Left lung (tissue), 10 donors: ENCODE results near the gene GGT5. TPM values are rescaled to one million over a fixed set of nuclear protein-coding genes. Genes with fewer than 3 reads are reported as not detected.

ENCODE experiments used
- ATAC-seq: fragments of 200-7000 bp; cut with Tn5 transposase; one replicate; pipeline ENCODE4 v1.9.1; 2020; ENCODE audit warnings: moderate library complexity
- DNase-seq, 4 donors: peaks; one replicate each; pipeline ENCODE4 v3.0.0-alpha.2; 2013 to 2020
- H3K27ac ChIP-seq, 2 donors: fragments of 200-600 bp; sonication (generic) in 1 of 2; one replicate each; pipeline versions ENCODE4 v1.5.0 to v1.8.0; 2020 to 2021
- H3K27me3 ChIP-seq, 2 donors: fragments of 200-600 bp; sonication (generic) in 1 of 2; one replicate each; pipeline versions ENCODE4 v1.5.0 to v1.8.0; 2020 to 2021
- H3K36me3 ChIP-seq, 2 donors: fragments of 200-600 bp; sonication (generic) in 1 of 2; one replicate each; pipeline versions ENCODE4 v1.5.0 to v1.8.0; 2020 to 2021
- H3K4me1 ChIP-seq, 2 donors: fragments of 200-600 bp; one replicate each; pipeline ENCODE4 v1.8.0; 2021
- H3K4me3 ChIP-seq, 2 donors: fragments of 200-600 bp; sonication (generic) in 1 of 2; one replicate each; pipeline versions ENCODE4 v1.5.0 to v1.8.0; 2020 to 2021; ENCODE audit warnings: mild to moderate bottlenecking in 1 of 2
- H3K9me3 ChIP-seq, 2 donors: fragments of 200-600 bp; sonication (generic) in 1 of 2; one replicate each; pipeline versions ENCODE4 v1.5.0 to v1.8.0; 2020 to 2021
- intact Hi-C, 2 donors: fragments of 100-400 bp; cut with DNase I; formaldehyde crosslinking; loops; one replicate each; pipeline versions ENCODE4 v1.11.2 to v1.14.2; 2022
- polyA plus RNA-seq, 6 donors: library from polyadenylated mRNA; unstranded; fragments of 120-200 nt; gene quantifications; one replicate each; pipeline ENCODE4 v1.2.1, GENCODE V29; 2013; ENCODE audit not compliant: insufficient read length in 6 of 6
- total RNA-seq, 2 donors: library from RNA; stranded (reverse); fragmentation: NEBNext Ultra II Directional; extraction: Animal tissue kit (Norgen Biotek cat#: 25700); gene quantifications; one replicate each; pipeline ENCODE4 v1.2.1, GENCODE V29; 2021
- TF ChIP-seq, protein P1 (sequence below), 2 donors: fragments of 200-600 bp; sonication (generic) in 1 of 2; IDR thresholded peaks; one replicate each; pipeline versions ENCODE4 v1.5.0 to v1.8.0; 2021; ENCODE audit warnings: antibody characterized with exemption in 2 of 2
- donor health status: DM: no; HTN: yes; CAD: no.
- donor health status: DM: no; HTN: no; CAD: no.

The GGT5 gene
- total and polyA plus RNA-seq, 8 donors: 10.6 to 25.6 (median 13.5) TPM

DNA sequence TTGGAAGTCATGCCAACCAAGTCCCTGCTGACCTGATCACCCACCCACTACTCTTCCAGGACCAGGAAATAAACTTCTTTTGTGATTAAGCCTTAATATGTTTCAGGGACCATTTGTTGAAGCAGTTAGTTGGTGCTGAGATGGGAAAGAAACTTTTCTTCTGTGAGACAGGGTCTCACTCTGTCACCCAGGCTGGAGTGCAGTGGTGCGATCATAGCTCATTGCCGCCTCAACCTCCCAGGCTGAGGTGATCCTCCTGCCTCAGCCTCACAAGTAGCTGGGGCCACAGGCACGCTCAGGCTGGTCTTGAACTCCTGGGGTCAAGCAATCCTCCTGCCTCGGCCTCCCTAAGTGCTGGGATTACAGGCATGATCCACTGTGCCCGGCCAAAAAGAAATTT is 53.0 kb downstream of the GGT5 start:
- no peak for ATAC-seq
- no peak overlapping the region for H3K4me3 ChIP-seq
- TF ChIP-seq, protein P1, sequence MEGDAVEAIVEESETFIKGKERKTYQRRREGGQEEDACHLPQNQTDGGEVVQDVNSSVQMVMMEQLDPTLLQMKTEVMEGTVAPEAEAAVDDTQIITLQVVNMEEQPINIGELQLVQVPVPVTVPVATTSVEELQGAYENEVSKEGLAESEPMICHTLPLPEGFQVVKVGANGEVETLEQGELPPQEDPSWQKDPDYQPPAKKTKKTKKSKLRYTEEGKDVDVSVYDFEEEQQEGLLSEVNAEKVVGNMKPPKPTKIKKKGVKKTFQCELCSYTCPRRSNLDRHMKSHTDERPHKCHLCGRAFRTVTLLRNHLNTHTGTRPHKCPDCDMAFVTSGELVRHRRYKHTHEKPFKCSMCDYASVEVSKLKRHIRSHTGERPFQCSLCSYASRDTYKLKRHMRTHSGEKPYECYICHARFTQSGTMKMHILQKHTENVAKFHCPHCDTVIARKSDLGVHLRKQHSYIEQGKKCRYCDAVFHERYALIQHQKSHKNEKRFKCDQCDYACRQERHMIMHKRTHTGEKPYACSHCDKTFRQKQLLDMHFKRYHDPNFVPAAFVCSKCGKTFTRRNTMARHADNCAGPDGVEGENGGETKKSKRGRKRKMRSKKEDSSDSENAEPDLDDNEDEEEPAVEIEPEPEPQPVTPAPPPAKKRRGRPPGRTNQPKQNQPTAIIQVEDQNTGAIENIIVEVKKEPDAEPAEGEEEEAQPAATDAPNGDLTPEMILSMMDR (IDR thresholded peaks at IDR 0.05): no peak
- H3K9me3 ChIP-seq: no peaks in the 10 kb centered on the region
- no peaks in the 10 kb centered on the region for H3K27me3 ChIP-seq
- H3K36me3 ChIP-seq: peaks cover 0 to 6% of the 10 kb centered on the region in 2 donors
- H3K27ac ChIP-seq: no peak overlapping the region
- intact Hi-C loops: no loop called here
- DNase-seq: no peak
- peaks cover 9 to 28% of the 10 kb centered on the region in 2 donors for H3K4me1 ChIP-seq

DNA sequence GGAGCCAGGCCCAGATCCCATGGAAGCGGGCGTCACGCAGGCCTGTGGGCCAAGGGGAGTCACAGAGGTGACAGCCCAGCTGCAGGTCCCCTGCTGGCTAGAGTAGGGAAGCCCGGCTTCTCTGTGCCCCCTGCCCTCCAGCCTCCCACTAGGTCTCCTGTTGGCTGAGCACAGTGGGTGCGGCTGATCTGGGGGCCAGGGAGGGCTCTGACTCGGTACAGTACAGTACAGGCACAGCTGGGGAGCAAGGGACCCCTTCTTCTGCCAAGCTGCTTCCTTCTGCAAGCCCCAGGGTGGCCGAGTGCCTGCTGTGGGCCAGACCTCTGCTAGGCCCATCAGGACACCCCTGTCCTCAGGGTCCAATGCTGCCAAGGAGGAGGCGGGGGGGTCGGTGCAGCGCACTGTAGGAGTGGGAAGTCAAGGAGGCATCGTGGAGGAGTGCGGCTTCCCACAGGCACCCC is 53.5 kb downstream of the GGT5 start:
- no peaks in the 10 kb centered on the region for H3K27me3 ChIP-seq
- H3K9me3 ChIP-seq: no peaks in the 10 kb centered on the region
- TF ChIP-seq, protein P1 (IDR thresholded peaks at IDR 0.05): no peak
- H3K4me1 ChIP-seq: peaks cover 9 to 28% of the 10 kb centered on the region in 2 donors
- ATAC-seq (no peak), DNase-seq (peak in 1 of 4 donors; percentile 27)
- peaks cover 0 to 7% of the 10 kb centered on the region in 2 donors for H3K36me3 ChIP-seq
- no peak overlapping the region for H3K27ac ChIP-seq
- H3K4me3 ChIP-seq: no peak overlapping the region
- intact Hi-C loops: no loop called here

DNA sequence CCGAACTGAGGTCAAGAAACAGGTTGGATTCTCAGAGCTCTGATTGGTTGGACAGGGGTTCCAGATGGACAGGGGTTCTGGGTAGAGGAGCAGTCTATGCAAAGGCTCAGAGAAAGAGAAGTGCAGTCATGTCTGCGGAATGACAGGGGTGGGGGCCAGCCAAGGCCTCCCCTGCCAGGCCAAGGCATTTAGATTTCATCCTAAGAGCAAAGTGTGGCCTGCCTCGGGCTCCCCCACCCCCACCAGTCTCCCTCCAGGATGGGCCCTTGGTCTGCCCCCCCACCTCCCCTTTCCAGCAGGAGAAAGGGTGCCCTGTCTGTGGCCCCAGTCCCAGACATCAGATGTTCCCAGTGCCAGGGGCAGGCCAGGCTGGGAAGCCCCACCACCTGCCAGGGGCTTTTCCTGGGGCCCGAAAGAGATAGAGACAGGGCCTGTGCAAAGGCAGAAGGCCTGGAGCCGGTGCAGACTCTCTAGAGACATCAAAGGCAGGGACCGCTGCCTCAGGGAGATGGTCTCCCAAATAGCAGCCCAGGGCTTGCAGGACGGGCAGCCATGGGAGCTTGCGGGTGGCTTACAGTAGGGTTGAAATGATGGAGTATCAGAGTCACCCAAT is 54.2 kb downstream of the GGT5 start:
- H3K27me3 ChIP-seq: no peaks in the 10 kb centered on the region
- H3K4me3 ChIP-seq: no peak overlapping the region
- peaks cover 0 to 14% of the 10 kb centered on the region in 2 donors for H3K36me3 ChIP-seq
- no peak overlapping the region for H3K27ac ChIP-seq
- TF ChIP-seq, protein P1 (IDR thresholded peaks at IDR 0.05): no peak
- DNase-seq: no peak
- no peaks in the 10 kb centered on the region for H3K9me3 ChIP-seq
- ATAC-seq: no peak
- intact Hi-C loops: no loop called here
- H3K4me1 ChIP-seq: peaks cover 9 to 26% of the 10 kb centered on the region in 2 donors

DNA sequence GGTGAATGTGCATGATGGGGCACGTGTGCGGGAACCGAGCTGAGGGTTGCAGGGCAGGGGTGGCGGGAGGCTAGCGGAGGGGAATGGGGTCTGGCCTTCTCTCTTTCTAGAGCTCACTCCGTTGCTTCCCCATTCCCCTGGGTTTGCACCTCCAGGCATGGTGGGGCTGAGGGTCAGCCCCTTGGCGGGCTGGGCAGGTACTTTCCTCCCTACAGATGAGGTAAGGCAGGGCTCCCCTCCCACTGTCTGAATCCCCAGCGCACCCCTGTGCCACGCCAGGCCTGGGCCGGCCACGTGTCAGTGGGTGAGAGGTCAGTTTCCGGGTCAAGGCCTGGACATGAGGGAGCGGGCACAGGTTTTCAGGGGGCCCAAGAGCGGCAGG is 54.7 kb downstream of the GGT5 start:
- intact Hi-C loops: no loop called here
- ATAC-seq (no peak), DNase-seq (peak in 1 of 4 donors; percentile 30)
- Histone ChIP-seq H3K27ac (peak overlapping the region; percentile 51 to 53), H3K9me3 (no peaks in the 10 kb centered on the region), H3K27me3 (no peaks in the 10 kb centered on the region), H3K36me3 (peaks cover 0 to 20% of the 10 kb centered on the region in 2 donors), H3K4me1 (peaks cover 9 to 22% of the 10 kb centered on the region in 2 donors), H3K4me3 (no peak overlapping the region)
- TF ChIP-seq, protein P1 (IDR thresholded peaks at IDR 0.05): no peak

DNA sequence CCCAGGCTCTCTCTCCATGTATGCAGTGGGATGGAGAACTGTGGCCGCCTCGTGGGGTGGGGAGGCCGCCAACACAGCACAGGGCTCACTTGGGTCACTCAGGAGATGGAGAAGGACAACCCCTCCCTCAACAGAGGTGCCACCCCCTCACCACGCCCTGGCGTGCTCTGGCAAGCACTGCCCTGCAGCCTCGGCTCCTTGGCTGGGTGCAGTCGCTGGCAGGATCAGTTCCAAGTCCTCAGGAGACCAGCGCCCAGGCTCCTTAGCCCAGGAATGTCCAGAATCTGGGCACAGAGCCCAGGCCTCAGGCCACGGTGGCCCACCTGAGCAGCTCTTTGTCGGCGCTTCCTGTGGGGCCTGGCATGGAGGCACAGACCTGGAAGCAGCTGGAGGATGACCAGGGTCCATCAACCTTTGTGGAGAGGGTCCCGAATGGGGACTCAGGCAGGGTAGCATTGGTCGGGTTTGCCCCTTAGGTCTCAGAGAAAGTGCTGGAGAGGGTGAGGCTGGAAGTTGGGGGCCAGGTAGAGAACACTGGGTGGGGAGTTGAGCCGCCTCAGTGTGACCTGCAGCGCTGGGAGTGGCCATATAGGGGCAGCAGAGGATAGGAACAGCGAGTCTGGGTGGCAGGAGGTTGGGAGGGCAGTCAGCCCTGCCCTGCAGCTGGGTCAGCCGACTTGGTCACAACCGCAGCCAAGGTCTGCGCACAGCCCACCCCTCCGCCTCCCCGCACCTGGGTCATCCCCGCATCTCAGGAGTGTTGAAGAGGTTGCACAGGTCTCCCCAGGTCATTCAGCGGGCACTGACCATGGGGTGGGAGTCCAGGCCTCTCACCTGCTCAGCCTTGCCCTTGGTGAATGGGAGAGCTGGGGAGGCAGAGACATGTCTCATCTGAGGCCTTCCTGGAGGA is 55.4 kb downstream of the GGT5 start:
- intact Hi-C loops: loop anchor here in 1 of 2 donors (5.0 kb wide), 1 partner anchor 58 kb away; the partner anchor contains the start of gene GGT5
- Histone ChIP-seq H3K4me1 (peaks cover 9 to 22% of the 10 kb centered on the region in 2 donors), H3K9me3 (no peaks in the 10 kb centered on the region), H3K36me3 (peaks cover 0 to 24% of the 10 kb centered on the region in 2 donors), H3K27ac (peak overlapping the region; percentile 51 to 53), H3K27me3 (no peaks in the 10 kb centered on the region), H3K4me3 (no peak overlapping the region)
- DNase-seq (peak; percentile 60 to 93 (median 78)), ATAC-seq (peak; percentile 94)
- TF ChIP-seq, protein P1 (IDR thresholded peaks at IDR 0.05): peak; percentile 79 to 87
